Left forelimb (tissue), 1 donor: ENCODE data around the gene APOL5.
"Not testable (repeated sequence)": the region's sequence is repeated elsewhere in the genome, so short reads cannot be mapped to it uniquely, and the experiment has no call there.

ENCODE experiments used
- DNase-seq: peaks from one replicate; pipeline ENCODE4 v3.0.0-alpha.2; 2018; ENCODE audit warnings: low spot score

APOL5 gene

GRCh38 chr22:35717572-35717971, at the start of gene APOL5:
Gene APOL5, plus strand, starts transcription at chr22:35717872. Its CDS starts 0 bp downstream, at chr22:35717872.
- DNase-seq, result no peak

- no peak for DNase-seq
Observed at GRCh38 chr22:35674335-35674734, 43.3 kb upstream of the APOL5 start.

- DNase-seq, result not testable (repeated sequence)
Observed at GRCh38 chr22:35676065-35676464, 41.6 kb upstream of the APOL5 start.

- DNase-seq, result no peak
Observed at GRCh38 chr22:35677460-35678187, 40.0 kb upstream of the APOL5 start.

GRCh38 chr22:35678836-35679235, 38.8 kb upstream of the APOL5 start:
- no peak for DNase-seq

- DNase-seq, result not testable (repeated sequence)
Observed at GRCh38 chr22:35679492-35679891, 38.2 kb upstream of the APOL5 start.

- no peak for DNase-seq
Observed at GRCh38 chr22:35681454-35682052, 36.1 kb upstream of the APOL5 start.

- no peak for DNase-seq
Observed at GRCh38 chr22:35683560-35683959, 34.1 kb upstream of the APOL5 start.

GRCh38 chr22:35684270-35684700, 33.4 kb upstream of the APOL5 start:
- DNase-seq, result no peak

- DNase-seq, result no peak
Observed at GRCh38 chr22:35684732-35685131, 32.9 kb upstream of the APOL5 start.

GRCh38 chr22:35685731-35686130, 31.9 kb upstream of the APOL5 start:
- no peak for DNase-seq

GRCh38 chr22:35686298-35686697, 31.4 kb upstream of the APOL5 start:
- no peak for DNase-seq

- DNase-seq, result no peak
Observed at GRCh38 chr22:35687461-35687860, 30.2 kb upstream of the APOL5 start.

- DNase-seq, result no peak
Observed at GRCh38 chr22:35688913-35689675, 28.6 kb upstream of the APOL5 start.

GRCh38 chr22:35690001-35690400, 27.7 kb upstream of the APOL5 start:
- no peak for DNase-seq

- no peak for DNase-seq
Observed at GRCh38 chr22:35695202-35695601, 22.5 kb upstream of the APOL5 start.

GRCh38 chr22:35697142-35697541, 20.5 kb upstream of the APOL5 start:
- DNase-seq, result no peak

GRCh38 chr22:35699852-35700251, 17.8 kb upstream of the APOL5 start:
- not testable (repeated sequence) for DNase-seq

GRCh38 chr22:35703861-35704584, 13.6 kb upstream of the APOL5 start:
- DNase-seq, result no peak

- DNase-seq, result no peak
Observed at GRCh38 chr22:35705141-35705540, 12.5 kb upstream of the APOL5 start.

GRCh38 chr22:35708453-35708852, 9.2 kb upstream of the APOL5 start:
- DNase-seq, result no peak

- DNase-seq, result no peak
Observed at GRCh38 chr22:35708917-35709316, 8.8 kb upstream of the APOL5 start.
